NCI-H2227 (cell line): ENCODE data around the gene APLP1.
"Not testable (repeated sequence)": the region's sequence is repeated elsewhere in the genome, so short reads cannot be mapped to it uniquely, and the experiment has no call there.

Experiments used
- DNase-seq: peaks from one replicate; lab custom pipeline; 2025; ENCODE audit not compliant: unreplicated experiment; lab: John Stamatoyannopoulos, UW

APLP1 gene

GRCh38 chr19:35852029-35852780 is 16.2 kb upstream of the APLP1 start, which contains the start of gene NPHS1:
NPHS1 (minus strand) TSS chr19:35852504; CDS start chr19:35851837, 667 bp downstream.
- peak; percentile 61 for DNase-seq

DNA sequence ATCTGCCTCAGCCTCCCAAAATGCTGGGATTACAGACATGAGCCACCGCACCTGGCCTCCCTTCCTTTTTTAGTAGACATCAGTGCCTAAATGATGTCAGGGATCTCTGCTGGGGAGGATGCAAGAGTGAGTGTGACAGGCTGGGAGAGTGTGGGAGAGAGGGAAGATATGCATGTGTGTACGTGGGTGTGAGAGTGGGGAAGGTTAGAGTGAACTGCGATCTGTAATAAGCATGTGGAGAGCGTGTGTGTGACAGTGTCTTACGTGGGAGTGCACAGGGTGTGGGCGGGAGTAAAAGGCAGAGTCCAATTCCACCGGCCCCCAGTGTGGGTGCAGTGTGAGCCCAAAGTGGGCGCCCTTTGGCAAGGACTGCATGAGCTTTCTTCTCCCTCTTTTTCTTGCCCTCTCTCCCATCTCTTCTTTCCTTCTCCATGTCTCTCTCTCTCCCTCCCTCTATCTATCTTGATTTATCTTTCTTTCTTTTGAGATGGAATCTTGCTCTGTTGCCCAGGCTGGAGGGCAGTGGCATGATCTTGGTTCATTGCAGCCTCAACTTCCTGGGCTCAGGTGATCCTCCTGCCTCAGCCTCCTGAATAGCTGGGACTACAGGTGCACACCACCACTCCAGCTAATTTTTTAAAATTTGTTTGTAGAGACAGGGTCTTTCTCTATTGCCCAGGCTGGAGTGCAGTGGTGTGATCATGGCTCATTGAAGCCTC is 15.2 kb upstream of the APLP1 start:
- no peak for DNase-seq

DNA sequence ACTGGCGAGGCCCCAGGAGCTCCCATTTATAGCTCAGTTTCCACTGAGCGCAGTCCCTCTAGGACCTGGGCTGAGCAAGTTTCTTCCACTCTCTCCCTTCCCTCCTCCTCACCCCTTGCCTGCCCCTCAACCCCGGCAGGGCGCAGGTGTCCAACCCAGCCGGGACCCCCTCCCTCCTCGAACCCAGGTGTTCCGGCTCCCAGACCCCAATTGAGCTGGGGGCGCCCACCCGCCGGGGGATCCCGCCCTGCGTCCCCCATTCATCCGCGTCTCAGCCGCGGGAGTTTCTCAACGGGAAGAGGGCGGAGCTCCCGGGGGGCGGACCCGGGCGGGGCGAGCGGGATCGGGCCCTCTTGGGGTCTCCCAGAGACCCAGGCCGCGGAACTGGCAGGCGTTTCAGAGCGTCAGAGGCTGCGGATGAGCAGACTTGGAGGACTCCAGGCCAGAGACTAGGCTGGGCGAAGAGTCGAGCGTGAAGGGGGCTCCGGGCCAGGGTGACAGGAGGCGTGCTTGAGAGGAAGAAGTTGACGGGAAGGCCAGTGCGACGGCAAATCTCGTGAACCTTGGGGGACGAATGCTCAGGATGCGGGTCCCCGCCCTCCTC is 11.7 kb upstream of the APLP1 start, which contains the start of gene KIRREL2:
Gene KIRREL2 (plus strand): TSS at position 366 of the 604 bp plus-strand sequence. CDS start 209 bp downstream, at position 575.
- peak; percentile 92 for DNase-seq

- DNase-seq: no peak
These were observed 10.1 kb upstream of the APLP1 start for GRCh38 chr19:35858311-35858710.

- no peak for DNase-seq
These were observed 9.0 kb upstream of the APLP1 start for GRCh38 chr19:35859414-35859813.

DNA sequence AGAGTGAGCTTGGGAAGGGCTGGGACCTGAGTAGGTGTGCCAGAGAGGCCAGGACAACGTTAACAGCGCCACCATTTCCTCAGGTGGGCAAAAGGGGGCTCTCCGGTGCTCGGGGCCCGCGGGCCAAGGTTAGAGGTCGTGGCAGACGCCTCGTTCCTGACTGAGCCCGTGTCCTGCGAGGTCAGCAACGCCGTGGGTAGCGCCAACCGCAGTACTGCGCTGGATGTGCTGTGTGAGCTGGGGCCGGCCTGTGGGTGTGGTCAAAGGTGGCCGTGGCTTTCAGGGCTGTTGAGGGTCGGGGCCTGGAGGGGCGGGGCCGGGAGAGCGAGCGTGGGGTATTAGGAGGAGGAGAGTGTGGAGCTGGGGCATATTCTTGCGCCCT is 7.9 kb upstream of the APLP1 start:
- DNase-seq: no peak

DNA sequence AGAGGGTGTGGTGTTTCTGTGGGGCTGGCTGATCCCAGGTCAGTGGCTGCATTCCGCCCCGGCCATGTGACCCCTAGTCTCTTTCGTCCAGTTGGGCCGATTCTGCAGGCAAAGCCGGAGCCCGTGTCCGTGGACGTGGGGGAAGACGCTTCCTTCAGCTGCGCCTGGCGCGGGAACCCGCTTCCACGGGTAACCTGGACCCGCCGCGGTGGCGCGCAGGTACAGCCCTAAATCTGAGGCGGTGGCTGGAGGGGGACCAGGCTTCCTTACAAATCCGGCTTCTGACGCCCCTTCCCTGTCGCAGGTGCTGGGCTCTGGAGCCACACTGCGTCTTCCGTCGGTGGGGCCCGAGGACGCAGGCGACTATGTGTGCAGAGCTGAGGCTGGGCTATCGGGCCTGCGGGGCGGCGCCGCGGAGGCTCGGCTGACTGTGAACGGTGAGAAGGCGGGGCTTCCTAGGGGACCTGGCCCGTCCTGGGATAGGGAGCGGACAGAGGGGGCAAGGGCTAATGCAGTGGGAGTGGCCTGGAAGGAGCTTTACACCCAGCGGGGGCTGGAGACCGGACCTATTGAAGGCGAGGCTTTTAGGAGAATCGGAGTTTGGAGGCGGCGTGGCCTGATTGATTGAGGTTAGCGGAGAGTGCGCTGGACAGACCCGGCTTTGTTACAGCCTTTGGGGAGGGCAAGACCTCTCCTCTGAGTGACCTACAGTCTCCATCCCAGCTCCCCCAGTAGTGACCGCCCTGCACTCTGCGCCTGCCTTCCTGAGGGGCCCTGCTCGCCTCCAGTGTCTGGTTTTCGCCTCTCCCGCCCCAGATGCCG is 7.3 kb upstream of the APLP1 start:
- DNase-seq: no peak

GRCh38 chr19:35861640-35862160 is 6.7 kb upstream of the APLP1 start:
- no peak for DNase-seq

GRCh38 chr19:35862528-35862927 is 5.8 kb upstream of the APLP1 start:
- DNase-seq: no peak

DNA sequence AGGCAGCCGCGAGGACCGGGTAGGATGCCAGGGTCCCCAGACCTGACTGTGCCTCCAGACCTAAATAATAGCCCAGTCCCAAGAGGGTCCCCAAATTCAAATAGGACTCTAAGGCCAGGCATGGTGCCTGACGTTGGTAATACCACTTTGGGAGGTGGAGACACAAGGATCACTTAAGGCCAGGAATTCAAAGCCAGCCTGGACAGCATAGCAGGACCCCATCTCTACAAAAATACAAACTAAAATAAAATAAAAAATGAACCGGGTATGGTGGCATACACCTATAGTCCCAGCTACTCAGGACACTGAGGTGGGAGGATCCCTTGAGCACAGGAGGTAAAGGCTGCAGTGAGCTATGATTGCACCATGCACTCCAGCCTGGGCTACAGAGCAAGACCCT is 5.4 kb upstream of the APLP1 start:
- no peak for DNase-seq

DNA sequence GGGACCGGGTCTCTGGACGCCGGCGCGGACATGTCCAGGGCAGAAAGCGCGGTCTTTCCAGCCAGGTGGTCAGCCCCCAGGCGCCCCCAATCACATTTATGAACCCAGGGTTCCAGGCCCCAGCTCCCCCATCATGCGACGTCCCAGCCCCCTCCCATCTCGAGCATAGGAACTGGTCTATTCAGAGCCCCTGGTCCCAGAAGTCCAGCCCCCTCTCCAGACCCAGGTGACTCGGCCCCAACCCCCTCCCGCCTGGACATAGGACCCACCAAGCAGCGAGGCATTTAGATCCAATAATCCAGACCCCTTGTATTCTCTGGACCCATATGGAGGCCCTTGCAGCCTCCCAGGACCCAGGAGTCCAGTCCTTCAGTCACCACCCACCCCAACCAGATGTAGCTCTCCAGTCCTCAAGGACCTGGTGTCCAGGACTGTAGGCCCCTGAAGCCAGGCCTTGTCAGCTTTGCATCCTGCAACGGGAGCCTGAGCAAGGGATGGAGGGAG is 501 bp downstream of the APLP1 start:
- DNase-seq: no peak

DNA sequence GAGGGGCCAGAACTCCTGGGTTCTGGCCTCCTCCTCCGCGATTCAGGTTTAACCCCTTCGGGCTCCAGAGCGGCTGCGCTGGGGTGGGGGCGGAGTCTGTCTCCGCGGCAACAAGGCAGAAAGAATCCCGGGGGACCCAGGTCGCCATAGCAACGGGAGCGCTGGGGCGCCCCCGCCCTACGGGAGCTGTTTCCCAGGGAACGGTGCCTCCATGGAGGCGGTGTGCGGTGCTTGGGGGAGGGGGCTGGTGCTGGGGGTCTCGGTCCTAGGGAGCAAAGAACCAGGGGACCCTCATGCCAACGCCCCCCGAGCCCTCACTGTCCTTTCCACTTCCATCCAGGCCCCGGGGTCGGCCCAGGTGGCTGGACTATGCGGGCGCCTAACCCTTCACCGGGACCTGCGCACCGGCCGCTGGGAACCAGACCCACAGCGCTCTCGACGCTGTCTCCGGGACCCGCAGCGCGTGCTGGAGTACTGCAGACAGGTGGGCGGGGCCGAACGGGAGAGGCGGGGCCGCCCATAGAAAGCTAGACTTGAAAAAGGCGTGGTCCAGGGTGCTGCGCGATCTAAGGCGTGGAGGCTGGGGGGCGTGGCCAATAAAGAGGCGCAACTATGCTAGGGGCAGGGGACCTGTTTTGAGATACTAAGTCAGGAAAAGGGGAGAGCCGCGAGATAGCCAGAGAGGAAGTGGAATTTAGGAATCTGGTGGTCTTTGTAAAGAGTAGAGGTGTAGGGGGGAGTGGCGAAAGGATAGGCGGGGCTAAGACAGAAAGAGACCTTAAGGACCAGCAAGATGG is 1.2 kb downstream of the APLP1 start:
- peak; percentile 100 for DNase-seq

DNA sequence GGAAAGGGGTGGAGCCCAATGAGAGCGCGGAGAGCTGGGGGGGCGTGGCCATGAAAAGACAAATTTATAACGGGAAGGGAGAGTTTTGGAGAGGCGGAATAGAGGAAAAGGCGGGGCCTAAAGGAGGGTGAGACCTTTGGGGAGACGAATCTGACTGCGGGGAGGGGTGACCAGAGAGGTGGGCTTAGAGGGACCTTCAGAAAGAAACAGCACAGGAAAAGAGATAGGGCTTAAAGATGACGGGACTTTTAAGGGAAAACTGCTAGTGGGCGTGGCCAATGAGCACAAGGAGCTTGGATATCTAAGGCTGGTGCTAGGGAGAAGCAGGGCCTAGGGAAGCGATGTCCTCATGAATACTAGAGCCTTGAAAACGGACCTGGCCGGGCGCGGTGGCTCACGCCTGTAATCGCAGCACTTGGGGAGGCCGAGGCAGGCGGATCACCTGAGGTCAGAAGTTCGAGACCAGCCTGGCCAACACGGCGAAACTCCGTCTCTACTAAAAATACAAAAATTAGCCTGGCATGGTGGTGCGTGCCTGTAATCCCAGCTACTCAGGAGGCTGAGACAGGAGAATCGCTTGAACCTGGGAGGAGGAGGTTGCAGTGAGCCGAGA is 1.9 kb downstream of the APLP1 start:
- DNase-seq: not testable (repeated sequence)

DNA sequence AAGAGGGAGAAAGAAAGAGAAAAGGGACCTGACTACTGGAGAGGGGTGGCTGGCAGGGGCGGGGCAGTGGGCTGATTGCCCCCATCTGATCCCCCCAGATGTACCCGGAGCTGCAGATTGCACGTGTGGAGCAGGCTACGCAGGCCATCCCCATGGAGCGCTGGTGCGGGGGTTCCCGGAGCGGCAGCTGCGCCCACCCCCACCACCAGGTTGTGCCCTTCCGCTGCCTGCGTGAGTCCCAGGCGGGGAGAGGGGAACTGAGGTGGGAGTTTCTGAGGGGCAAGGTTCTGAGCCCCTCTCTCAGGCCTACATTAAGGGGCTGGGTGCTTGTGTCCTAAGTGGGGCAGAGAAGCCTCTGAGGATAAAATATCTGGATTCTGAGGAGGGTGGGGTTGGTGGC is 2.4 kb downstream of the APLP1 start:
- no peak for DNase-seq

GRCh38 chr19:35871611-35872010 is 3.2 kb downstream of the APLP1 start:
- no peak for DNase-seq

- peak; percentile 59 for DNase-seq
These were observed 3.8 kb downstream of the APLP1 start for GRCh38 chr19:35872180-35872579.

DNA sequence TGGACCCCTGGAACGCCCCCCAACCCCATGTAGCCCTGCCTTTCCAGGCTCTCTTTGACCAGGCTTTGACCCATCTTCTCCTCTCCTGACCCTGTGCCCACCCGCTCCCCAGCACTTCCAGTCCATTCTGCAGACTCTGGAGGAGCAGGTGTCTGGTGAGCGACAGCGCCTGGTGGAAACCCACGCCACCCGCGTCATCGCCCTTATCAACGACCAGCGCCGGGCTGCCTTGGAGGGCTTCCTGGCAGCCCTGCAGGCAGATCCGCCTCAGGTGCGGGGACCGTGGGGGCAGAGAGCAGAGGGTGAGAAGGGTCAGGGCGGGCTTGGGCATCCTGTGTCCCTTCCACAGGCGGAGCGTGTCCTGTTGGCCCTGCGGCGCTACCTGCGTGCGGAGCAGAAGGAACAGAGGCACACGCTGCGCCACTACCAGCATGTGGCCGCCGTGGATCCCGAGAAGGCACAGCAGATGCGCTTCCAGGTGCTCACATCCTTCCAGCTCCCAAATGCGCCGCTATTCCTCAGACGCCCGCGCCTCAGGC is 6.1 kb downstream of the APLP1 start:
- no peak for DNase-seq

- no peak for DNase-seq
These were observed 10.7 kb downstream of the APLP1 start for GRCh38 chr19:35879068-35879467.

DNA sequence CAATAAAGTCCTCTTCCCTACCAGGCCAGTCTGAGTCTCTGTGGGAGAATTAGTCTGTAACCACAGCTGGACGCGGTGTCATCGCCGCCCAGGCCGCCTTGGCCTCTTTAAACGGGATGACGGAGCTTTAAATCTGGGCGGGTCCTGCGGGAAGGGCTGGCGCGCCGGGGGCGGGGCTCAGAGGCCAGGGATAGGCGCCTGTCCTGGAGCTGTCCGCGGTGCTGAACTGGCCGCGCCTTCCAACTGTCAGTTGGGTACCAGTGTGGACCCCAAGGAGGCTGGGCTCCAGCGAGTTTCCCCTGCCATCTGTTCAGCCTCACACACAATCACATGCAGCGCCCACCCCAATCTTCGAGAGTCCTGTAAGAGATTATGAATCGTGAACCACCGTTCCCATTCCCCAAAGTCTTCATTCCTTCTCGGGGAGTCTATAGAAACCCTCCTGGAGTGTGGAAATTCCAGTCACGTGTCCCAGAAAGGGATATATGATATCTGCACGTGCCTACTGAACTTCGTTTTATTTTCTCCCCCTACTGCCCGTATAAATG is 11.5 kb downstream of the APLP1 start:
- peak; percentile 96 for DNase-seq
